Stomach (tissue), 4 donors: ENCODE data around the gene MEG3.

Experiments used
- EP300 ChIP-seq: sonication (generic); formaldehyde crosslinking; IDR thresholded peaks from one replicate; pipeline ENCODE4 v1.6.1; 2017; ENCODE audit warnings: antibody characterized with exemption
- POLR2A ChIP-seq, 4 donors: fragments of 450-650 bp; IDR thresholded peaks; one replicate each; pipeline ENCODE4 v1.6.1; 2016; ENCODE audit warnings: antibody characterized with exemption in 4 of 4, control low read depth in 2 of 4, mild to moderate bottlenecking in 1 of 4, moderate library complexity in 1 of 4
- POLR2AphosphoS5 ChIP-seq, 3 donors: sonication (generic); formaldehyde crosslinking; IDR thresholded peaks; one replicate each; pipeline ENCODE4 v1.6.1; 2016; ENCODE audit warnings: antibody characterized with exemption in 3 of 3
- TF ChIP-seq, protein P1 (sequence below), 7 experiments: fragments of 450-650 bp in 4 of 7; fragments of 200-600 bp in 3 of 7; sonication (generic) in 3 of 7; IDR thresholded peaks; one replicate each; pipeline ENCODE4 v1.5.1; 2016 to 2019; ENCODE audit warnings: antibody characterized with exemption in 7 of 7, control low read depth in 2 of 7, mild to moderate bottlenecking in 1 of 7

DNA sequence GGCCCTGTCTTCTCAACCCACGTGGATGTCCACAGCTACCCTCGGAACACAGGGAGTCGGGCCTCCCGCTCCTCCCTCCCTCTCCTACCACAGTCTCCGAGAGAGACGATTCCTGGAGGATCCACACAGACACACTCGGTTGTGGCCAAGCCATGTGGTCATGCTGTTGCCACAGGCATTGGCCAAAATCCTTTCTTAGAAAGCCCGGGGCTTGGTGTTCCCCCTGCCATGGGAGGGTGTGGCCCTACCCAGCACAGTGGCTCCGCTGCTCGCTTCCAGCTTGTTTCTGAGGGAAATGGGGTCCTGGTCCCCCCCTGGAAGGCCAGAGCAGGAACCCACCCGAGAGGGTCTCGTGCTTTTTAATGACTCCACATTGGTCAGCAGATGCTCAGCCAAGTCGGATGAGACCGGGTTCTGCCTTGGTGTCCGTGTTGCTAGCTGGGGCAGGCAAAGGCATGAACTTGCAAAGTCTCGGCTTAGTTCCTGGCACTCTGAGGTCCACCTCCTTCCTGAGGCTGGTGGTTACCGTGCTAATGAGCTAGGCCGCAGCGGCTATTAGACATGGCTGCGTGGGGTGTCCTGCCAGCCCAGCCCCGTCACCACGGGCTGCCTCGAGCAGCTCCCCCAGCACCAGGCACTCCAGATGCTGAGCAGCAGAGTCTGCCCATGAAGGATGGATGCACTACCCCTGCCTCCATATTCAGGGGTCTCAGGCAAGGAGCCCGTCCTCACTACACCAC lies 46.8 kb upstream of the MEG3 start:
- TF ChIP-seq, protein P1, sequence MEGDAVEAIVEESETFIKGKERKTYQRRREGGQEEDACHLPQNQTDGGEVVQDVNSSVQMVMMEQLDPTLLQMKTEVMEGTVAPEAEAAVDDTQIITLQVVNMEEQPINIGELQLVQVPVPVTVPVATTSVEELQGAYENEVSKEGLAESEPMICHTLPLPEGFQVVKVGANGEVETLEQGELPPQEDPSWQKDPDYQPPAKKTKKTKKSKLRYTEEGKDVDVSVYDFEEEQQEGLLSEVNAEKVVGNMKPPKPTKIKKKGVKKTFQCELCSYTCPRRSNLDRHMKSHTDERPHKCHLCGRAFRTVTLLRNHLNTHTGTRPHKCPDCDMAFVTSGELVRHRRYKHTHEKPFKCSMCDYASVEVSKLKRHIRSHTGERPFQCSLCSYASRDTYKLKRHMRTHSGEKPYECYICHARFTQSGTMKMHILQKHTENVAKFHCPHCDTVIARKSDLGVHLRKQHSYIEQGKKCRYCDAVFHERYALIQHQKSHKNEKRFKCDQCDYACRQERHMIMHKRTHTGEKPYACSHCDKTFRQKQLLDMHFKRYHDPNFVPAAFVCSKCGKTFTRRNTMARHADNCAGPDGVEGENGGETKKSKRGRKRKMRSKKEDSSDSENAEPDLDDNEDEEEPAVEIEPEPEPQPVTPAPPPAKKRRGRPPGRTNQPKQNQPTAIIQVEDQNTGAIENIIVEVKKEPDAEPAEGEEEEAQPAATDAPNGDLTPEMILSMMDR (IDR thresholded peaks at IDR 0.05): no peak
- TF ChIP-seq POLR2AphosphoS5 (IDR thresholded peaks at IDR 0.05) (no peak), EP300 (no peak), POLR2A (IDR thresholded peaks at IDR 0.05) (no peak)
